Left cardiac atrium (tissue), 4 donors: ENCODE measurements around the gene CARD11. TPM values are rescaled to one million over a fixed set of nuclear protein-coding genes. Genes with fewer than 3 reads are reported as not detected.

Experiments used
- ATAC-seq, 2 donors: fragments of 200-7000 bp; cut with Tn5 transposase; one replicate each; pipeline ENCODE4 v1.9.1; 2020; ENCODE audit warnings: mild to moderate bottlenecking in 2 of 2, moderate library complexity in 2 of 2
- DNase-seq: peaks from one replicate; pipeline ENCODE4 v3.0.0-alpha.2; 2020
- intact Hi-C, 2 donors: fragments of 100-400 bp; cut with DNase I; formaldehyde crosslinking; loops; one replicate each; pipeline versions ENCODE4 v1.14.1 to v1.15.1; 2022 to 2023
- long read RNA-seq: library from polyadenylated mRNA; unstranded; transcript quantifications from one replicate; pipeline ENCODE4 v2.0.0, GENCODE V29; 2021
- total RNA-seq, 2 donors: library from RNA; stranded (reverse); fragmentation: NEBNext Ultra II Directional; extraction: Animal tissue kit (Norgen Biotek cat#: 25700); gene quantifications; one replicate each; pipeline ENCODE4 v1.2.1, GENCODE V29; 2021
- donor health status: DM: no; HTN: yes; CAD: no.
- donor health status: DM: no; HTN: yes; CAD: no; lungs with severe emphysema.
- donor health status: DM: yes; HTN: yes; CAD: no.
- donor health status: Dilated cardiomyopathy.

Gene CARD11
- 1 to 10 TPM in 1 of 2 donors, under 1 TPM in 1; 0.42 to 1.3 TPM for total RNA-seq
- long read RNA-seq = 0 reads

GRCh38 chr7:3043544-3044371, at the start of gene CARD11:
Gene CARD11, minus strand, starts transcription at chr7:3043867. Its CDS starts 85,361 bp downstream, at chr7:2958506.
- intact Hi-C loops = no loop called here
- no peak for DNase-seq
- ATAC-seq = no peak

- ATAC-seq (peak; percentile 34 to 61), DNase-seq (peak; percentile 45)
- intact Hi-C loops = no loop called here
Measured at GRCh38 chr7:3092468-3092867, 48.8 kb upstream of the CARD11 start.

GRCh38 chr7:3091631-3092030, 48.0 kb upstream of the CARD11 start:
- intact Hi-C loops = no loop called here
- DNase-seq (no peak), ATAC-seq (no peak)

- ATAC-seq (no peak), DNase-seq (no peak)
- intact Hi-C loops = no loop called here
Measured at GRCh38 chr7:3089493-3089892, 45.8 kb upstream of the CARD11 start.

- ATAC-seq = no peak
- intact Hi-C loops = no loop called here
- no peak for DNase-seq
Measured at GRCh38 chr7:3087243-3087755, 43.6 kb upstream of the CARD11 start.

- no peak for DNase-seq
- intact Hi-C loops = no loop called here
- no peak for ATAC-seq
Measured at GRCh38 chr7:3083350-3083749, 39.7 kb upstream of the CARD11 start.

- ATAC-seq (no peak), DNase-seq (no peak)
- intact Hi-C loops = no loop called here
Measured at GRCh38 chr7:3082831-3083230, 39.2 kb upstream of the CARD11 start.

- ATAC-seq = no peak
- intact Hi-C loops = no loop called here
Measured at GRCh38 chr7:3082386-3082785, 38.7 kb upstream of the CARD11 start.

GRCh38 chr7:3080106-3080505, 36.4 kb upstream of the CARD11 start:
- no peak for DNase-seq
- intact Hi-C loops = no loop called here
- ATAC-seq = no peak

More at GRCh38 chr7:3082386-3082785, 38.7 kb upstream of the CARD11 start:
- no peak for DNase-seq

- intact Hi-C loops = no loop called here
- ATAC-seq = no peak
- no peak for DNase-seq
Measured at GRCh38 chr7:3078514-3078913, 34.8 kb upstream of the CARD11 start.

- intact Hi-C loops = no loop called here
- ATAC-seq = no peak
- DNase-seq = no peak
Measured at GRCh38 chr7:3076700-3077099, 33.0 kb upstream of the CARD11 start.

- DNase-seq = no peak
- ATAC-seq = no peak
- intact Hi-C loops = no loop called here
Measured at GRCh38 chr7:3076163-3076562, 32.5 kb upstream of the CARD11 start.

- intact Hi-C loops = no loop called here
- no peak for ATAC-seq
- no peak for DNase-seq
Measured at GRCh38 chr7:3075441-3075840, 31.8 kb upstream of the CARD11 start.

GRCh38 chr7:3074459-3074821, 30.8 kb upstream of the CARD11 start:
- no peak for ATAC-seq
- intact Hi-C loops = no loop called here
- no peak for DNase-seq

- ATAC-seq (no peak), DNase-seq (no peak)
- intact Hi-C loops = no loop called here
Measured at GRCh38 chr7:3073763-3074458, 30.2 kb upstream of the CARD11 start.

- intact Hi-C loops = no loop called here
- ATAC-seq (no peak), DNase-seq (no peak)
Measured at GRCh38 chr7:3070908-3071307, 27.2 kb upstream of the CARD11 start.

- ATAC-seq (no peak), DNase-seq (no peak)
- intact Hi-C loops = no loop called here
Measured at GRCh38 chr7:3069771-3070449, 26.2 kb upstream of the CARD11 start.

GRCh38 chr7:3068530-3068929, 24.9 kb upstream of the CARD11 start:
- ATAC-seq = peak; percentile 36 to 41
- DNase-seq = no peak
- intact Hi-C loops = no loop called here

GRCh38 chr7:3067606-3068380, 24.1 kb upstream of the CARD11 start:
- no peak for DNase-seq
- ATAC-seq = no peak
- intact Hi-C loops = no loop called here
